ENCODE data around the gene SYTL2.

The SYTL2 gene

DNA sequence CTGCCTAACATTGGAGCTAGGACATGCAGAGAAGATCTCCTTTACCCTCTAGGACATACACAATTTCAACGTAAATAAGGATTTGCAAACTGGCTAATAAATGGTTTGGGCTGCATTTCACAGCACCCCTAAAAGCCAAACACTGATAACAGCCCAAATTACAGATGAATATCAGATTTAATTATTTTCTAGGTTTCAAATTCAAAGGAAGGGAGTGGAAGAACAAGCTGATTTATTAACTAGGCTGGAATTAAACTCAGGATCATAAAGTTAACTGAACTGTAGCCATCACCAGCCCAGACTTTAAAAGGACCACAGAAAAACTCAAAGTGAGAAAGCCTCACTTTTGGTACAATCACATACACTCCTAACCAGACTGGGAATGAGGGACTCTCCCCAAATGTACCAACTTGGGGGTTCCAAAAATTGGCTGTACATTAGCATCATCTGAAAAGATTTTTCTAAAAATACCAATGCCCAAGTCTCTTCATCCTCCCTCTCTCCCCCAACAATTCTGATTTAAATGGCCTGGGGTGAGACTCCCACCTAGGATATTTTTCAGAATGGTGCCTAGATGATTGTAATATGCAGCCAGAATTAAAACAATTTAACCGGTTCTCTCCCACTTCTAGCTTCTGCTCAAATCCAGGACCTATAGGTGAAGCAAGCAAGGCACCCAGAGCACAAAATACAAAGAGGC lies 43.5 kb downstream of the SYTL2 start:
- Histone ChIP-seq H3K9ac (ENCODE audit: insufficient read length) (no peak overlapping the region), H3K9me3 (ENCODE audit: low read depth, low read length) (no peaks in the 10 kb centered on the region), H3K4me3 (no peak overlapping the region), H3K27ac (no peak overlapping the region), H3K36me3 (ENCODE audit: insufficient read depth, low read length) (no peaks in the 10 kb centered on the region)
- TF ChIP-seq EZH2 (IDR thresholded peaks at IDR 0.05) (no peak), POLR2AphosphoS5 (IDR thresholded peaks at IDR 0.05; ENCODE audit: borderline replicate concordance, low read depth, low read length) (no peak), FOXP2 (optimal IDR thresholded peaks at IDR 0.05; ENCODE audit: control extremely low read depth, extremely low read length, insufficient read depth) (no peak)
- no peak for DNase-seq (ENCODE audit: low read depth, low spot score)

DNA sequence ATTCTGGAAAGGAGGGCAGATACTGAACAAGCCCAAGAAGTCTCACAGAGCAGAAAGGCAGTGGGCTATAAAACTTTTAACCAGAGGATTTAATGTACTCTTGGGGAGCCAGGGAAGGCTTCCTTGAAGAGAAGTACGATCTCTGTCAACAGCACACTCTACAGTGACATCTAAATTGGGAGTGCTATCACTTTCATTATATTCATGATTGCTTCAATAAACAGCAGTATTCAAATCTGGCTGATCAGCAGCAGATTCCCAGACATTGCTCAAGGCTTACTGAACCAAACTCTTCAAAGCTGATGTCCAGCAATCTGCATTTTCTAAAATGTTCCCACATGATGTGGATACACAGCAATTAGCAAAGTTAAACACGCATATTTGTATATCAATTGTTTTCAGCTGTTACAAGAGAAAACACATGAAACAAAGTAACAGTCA lies 44.2 kb downstream of the SYTL2 start:
- Histone ChIP-seq H3K36me3 (ENCODE audit: insufficient read depth, low read length) (no peaks in the 10 kb centered on the region), H3K27ac (no peak overlapping the region), H3K4me3 (no peak overlapping the region), H3K9me3 (ENCODE audit: low read depth, low read length) (no peaks in the 10 kb centered on the region), H3K9ac (ENCODE audit: insufficient read length) (no peak overlapping the region)
- DNase-seq (ENCODE audit: low read depth, low spot score), result no peak
- TF ChIP-seq EZH2 (IDR thresholded peaks at IDR 0.05), result no peak
- TF ChIP-seq FOXP2 (optimal IDR thresholded peaks at IDR 0.05; ENCODE audit: control extremely low read depth, extremely low read length, insufficient read depth), result no peak
- TF ChIP-seq POLR2AphosphoS5 (IDR thresholded peaks at IDR 0.05; ENCODE audit: borderline replicate concordance, low read depth, low read length), result no peak

DNA sequence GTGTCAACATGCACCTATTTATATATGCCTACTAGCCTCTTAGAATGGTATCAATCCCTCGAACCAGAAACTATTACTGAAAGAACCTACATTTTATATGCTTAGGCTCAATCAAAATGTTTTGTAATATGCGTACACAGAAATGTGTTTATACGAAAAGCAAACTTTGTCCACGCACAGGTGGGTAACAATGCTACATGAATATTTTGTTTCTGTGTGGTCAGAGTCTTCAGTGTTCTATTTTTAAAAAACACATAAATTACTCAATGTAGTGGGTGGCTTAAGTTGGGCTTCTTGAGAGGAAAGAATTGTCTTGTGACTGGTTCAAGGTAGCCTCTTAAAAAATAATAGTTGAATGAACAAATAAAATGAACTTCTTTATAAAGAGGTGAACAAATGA lies 46.1 kb downstream of the SYTL2 start:
- TF ChIP-seq POLR2AphosphoS5 (IDR thresholded peaks at IDR 0.05; ENCODE audit: borderline replicate concordance, low read depth, low read length), result no peak
- no peak for TF ChIP-seq EZH2 (IDR thresholded peaks at IDR 0.05)
- no peak for TF ChIP-seq FOXP2 (optimal IDR thresholded peaks at IDR 0.05; ENCODE audit: control extremely low read depth, extremely low read length, insufficient read depth)
- no peak overlapping the region for H3K9ac ChIP-seq (ENCODE audit: insufficient read length)
- H3K4me3 ChIP-seq, result no peak overlapping the region
- no peak overlapping the region for H3K27ac ChIP-seq
- H3K36me3 ChIP-seq (ENCODE audit: insufficient read depth, low read length), result no peaks in the 10 kb centered on the region
- no peaks in the 10 kb centered on the region for H3K9me3 ChIP-seq (ENCODE audit: low read depth, low read length)
- DNase-seq (ENCODE audit: low read depth, low spot score), result no peak

DNA sequence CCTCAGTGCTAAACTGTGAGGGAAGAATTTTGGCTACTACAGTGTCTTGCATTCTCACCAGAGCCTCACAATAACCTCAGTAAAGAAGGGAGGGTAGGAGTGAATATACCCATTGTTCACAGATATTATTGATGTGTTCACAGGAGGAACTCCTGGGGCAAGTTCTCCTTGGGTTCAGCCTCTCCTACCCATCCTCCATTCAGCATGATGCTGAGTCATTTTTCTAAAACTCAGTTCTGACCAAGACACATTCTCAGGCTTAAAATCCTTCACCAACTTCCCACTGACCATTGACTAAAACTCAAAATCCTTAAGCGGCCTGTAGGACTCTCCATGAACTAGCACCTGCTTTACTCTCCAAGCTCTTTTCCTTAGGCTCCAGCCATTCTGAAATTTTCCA lies 48.7 kb downstream of the SYTL2 start:
- no peak overlapping the region for H3K4me3 ChIP-seq
- no peak overlapping the region for H3K27ac ChIP-seq
- H3K9ac ChIP-seq (ENCODE audit: insufficient read length), result no peak overlapping the region
- TF ChIP-seq FOXP2 (optimal IDR thresholded peaks at IDR 0.05; ENCODE audit: control extremely low read depth, extremely low read length, insufficient read depth) (no peak), POLR2AphosphoS5 (IDR thresholded peaks at IDR 0.05; ENCODE audit: borderline replicate concordance, low read depth, low read length) (no peak), EZH2 (IDR thresholded peaks at IDR 0.05) (no peak)
- no peaks in the 10 kb centered on the region for H3K9me3 ChIP-seq (ENCODE audit: low read depth, low read length)
- no peak for DNase-seq (ENCODE audit: low read depth, low spot score)
- H3K36me3 ChIP-seq (ENCODE audit: insufficient read depth, low read length), result no peaks in the 10 kb centered on the region

DNA sequence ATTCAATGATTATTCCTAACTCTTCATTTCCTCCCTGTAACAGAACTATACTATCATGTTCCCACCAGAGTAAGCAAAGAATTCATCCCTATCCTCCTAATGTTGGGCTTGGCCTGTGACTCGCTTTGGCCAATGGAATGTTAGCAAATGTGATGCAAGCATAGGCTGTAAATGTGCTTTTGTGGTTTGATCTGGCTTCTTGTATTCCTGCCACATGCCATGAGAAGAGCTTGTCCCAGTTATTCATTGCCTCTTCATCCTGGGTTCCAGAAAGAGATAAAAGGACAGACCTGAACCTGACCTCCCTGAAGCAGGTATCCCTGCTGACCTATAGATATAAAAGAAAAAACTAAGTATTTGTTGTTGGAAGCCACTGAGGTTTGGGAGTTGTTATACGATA lies 51.0 kb downstream of the SYTL2 start:
- DNase-seq (ENCODE audit: low read depth, low spot score), result no peak
- Histone ChIP-seq H3K36me3 (ENCODE audit: insufficient read depth, low read length) (no peaks in the 10 kb centered on the region), H3K9ac (ENCODE audit: insufficient read length) (no peak overlapping the region), H3K27ac (no peak overlapping the region), H3K9me3 (ENCODE audit: low read depth, low read length) (no peaks in the 10 kb centered on the region), H3K4me3 (no peak overlapping the region)
- TF ChIP-seq EZH2 (IDR thresholded peaks at IDR 0.05), result no peak
- TF ChIP-seq FOXP2 (optimal IDR thresholded peaks at IDR 0.05; ENCODE audit: control extremely low read depth, extremely low read length, insufficient read depth), result no peak
- TF ChIP-seq POLR2AphosphoS5 (IDR thresholded peaks at IDR 0.05; ENCODE audit: borderline replicate concordance, low read depth, low read length), result no peak

DNA sequence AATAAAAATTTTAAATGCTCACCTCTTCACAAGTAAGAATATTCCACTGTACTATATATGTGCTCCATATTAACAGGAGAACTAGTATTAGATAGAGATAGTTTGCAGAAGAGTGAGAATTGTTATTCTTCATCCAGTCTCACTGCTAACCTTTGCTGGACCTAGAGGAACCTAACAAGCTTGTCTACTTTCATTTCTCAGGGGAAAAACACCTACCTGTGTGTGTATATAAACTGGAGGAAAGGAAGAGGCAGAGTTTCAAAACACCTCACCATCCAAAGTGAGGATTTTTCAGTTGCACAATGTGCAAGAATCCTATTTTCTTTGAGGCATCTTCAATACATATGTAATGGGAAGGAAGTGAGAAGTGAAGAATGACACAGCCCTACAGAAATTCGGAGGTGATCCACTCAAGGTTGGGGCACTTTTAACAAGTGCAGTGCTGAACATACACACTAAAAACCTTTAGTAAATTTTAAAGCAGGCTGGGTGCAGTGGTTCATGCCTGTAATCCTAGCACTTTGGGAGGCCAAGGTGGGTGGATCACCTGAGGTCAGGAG lies 52.4 kb downstream of the SYTL2 start:
- no peak for TF ChIP-seq EZH2 (IDR thresholded peaks at IDR 0.05)
- TF ChIP-seq POLR2AphosphoS5 (IDR thresholded peaks at IDR 0.05; ENCODE audit: borderline replicate concordance, low read depth, low read length), result no peak
- no peak for TF ChIP-seq FOXP2 (optimal IDR thresholded peaks at IDR 0.05; ENCODE audit: control extremely low read depth, extremely low read length, insufficient read depth)
- Histone ChIP-seq H3K36me3 (ENCODE audit: insufficient read depth, low read length) (no peaks in the 10 kb centered on the region), H3K9me3 (ENCODE audit: low read depth, low read length) (no peaks in the 10 kb centered on the region), H3K9ac (ENCODE audit: insufficient read length) (no peak overlapping the region), H3K4me3 (no peak overlapping the region), H3K27ac (no peak overlapping the region)
- DNase-seq (ENCODE audit: low read depth, low spot score), result no peak

DNA sequence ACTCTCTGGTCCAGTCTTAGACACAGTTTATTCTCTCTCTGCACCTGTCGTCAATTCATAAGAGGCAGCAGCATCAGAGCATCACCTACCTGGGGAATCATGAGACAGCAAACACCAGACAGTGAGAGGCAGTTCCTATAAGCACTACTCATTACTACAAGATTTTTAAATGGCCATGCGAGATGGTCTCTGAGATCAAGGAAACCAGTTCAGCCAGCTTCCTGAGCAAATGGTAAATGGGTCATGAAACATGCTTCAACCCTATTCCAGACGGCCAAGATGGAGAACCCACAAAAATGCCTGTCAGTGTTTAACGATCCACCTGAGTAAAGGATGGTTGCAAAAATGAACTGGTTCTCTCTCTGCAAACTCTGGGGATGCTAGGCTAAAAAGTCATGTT lies 52.9 kb downstream of the SYTL2 start:
- H3K36me3 ChIP-seq (ENCODE audit: insufficient read depth, low read length), result no peaks in the 10 kb centered on the region
- TF ChIP-seq EZH2 (IDR thresholded peaks at IDR 0.05), result no peak
- no peak for TF ChIP-seq POLR2AphosphoS5 (IDR thresholded peaks at IDR 0.05; ENCODE audit: borderline replicate concordance, low read depth, low read length)
- no peak for TF ChIP-seq FOXP2 (optimal IDR thresholded peaks at IDR 0.05; ENCODE audit: control extremely low read depth, extremely low read length, insufficient read depth)
- no peaks in the 10 kb centered on the region for H3K9me3 ChIP-seq (ENCODE audit: low read depth, low read length)
- no peak for DNase-seq (ENCODE audit: low read depth, low spot score)
- no peak overlapping the region for H3K27ac ChIP-seq
- H3K4me3 ChIP-seq, result no peak overlapping the region
- no peak overlapping the region for H3K9ac ChIP-seq (ENCODE audit: insufficient read length)

DNA sequence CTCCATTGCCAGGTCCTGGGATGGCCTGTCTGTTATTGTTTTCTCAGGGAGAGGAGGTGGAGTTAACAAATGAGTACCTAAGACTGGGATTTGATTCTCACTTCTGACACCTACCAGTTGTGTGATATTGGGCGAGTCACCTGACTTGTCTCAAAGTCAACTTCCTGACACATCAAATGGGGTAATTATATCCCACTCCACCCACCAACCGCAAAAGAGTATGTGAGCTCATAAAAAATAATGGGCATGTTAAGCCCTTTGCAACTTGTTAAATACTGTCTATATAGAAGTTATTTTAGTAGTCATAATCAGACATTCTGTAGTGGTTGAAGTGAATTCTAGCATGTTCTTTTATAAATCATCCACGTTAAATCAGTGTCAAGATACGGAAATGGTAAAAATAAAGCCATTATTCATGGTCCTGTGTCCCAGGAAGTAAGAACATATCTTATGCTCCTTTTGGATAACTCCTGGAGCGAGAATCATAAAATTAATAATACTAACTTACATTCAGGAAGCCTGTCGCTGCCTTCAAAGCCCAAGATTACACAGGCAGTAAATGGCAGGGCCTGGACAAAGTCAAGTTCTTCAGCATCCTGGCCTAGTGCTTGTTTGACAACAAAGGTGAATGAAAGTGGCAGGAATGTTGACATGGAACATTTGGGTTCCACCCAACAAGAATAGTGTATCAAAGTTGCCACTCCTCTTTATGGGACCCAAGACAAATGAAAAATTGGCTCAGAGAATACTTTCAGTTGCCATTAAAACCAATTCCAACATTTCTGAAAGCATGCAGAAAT lies 54.3 kb downstream of the SYTL2 start:
- Histone ChIP-seq H3K4me3 (no peak overlapping the region), H3K9me3 (ENCODE audit: low read depth, low read length) (no peaks in the 10 kb centered on the region), H3K36me3 (ENCODE audit: insufficient read depth, low read length) (no peaks in the 10 kb centered on the region), H3K27ac (no peak overlapping the region), H3K9ac (ENCODE audit: insufficient read length) (no peak overlapping the region)
- peak; percentile 84 for DNase-seq (ENCODE audit: low read depth, low spot score)
- TF ChIP-seq POLR2AphosphoS5 (IDR thresholded peaks at IDR 0.05; ENCODE audit: borderline replicate concordance, low read depth, low read length) (peak; percentile 49; the same call in 1 of the 2 replicates), FOXP2 (optimal IDR thresholded peaks at IDR 0.05; ENCODE audit: control extremely low read depth, extremely low read length, insufficient read depth) (no peak)
